Hepatic stellate cell (primary cell): ENCODE results near the gene TPSAB1.
"Not testable (repeated sequence)": the region's sequence is repeated elsewhere in the genome, so short reads cannot be mapped to it uniquely, and the experiment has no call there.

ENCODE experiments used
- DNase-seq: peaks from one replicate; pipeline ENCODE4 v3.0.0; 2011; ENCODE audit warnings: low spot score

The TPSAB1 gene

DNA sequence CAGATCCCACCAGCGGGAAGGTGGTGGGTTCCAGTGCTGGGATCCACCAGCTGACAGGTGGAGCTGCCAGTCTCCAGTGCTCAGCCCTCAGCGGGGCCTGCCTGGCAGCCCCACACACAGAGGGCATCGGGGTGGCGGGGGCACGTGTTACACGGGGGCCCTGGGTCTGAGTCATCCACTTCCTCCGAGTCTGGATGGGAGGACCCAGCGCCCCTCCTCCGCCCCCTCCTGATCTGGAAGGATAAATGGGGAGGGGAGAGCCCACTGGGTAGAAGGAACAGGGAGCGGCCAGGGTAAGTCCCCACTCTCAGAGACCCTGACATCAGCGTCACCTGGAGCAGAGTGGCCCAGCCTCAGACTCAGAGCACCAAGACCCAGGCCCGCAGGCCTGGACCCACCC is at the start of gene TPSAB1:
TPSAB1 (plus strand) TSS at position 270 of the 400 bp plus-strand sequence. CDS start 234 bp downstream, outside the sequence.
- DNase-seq, result not testable (repeated sequence)

DNA sequence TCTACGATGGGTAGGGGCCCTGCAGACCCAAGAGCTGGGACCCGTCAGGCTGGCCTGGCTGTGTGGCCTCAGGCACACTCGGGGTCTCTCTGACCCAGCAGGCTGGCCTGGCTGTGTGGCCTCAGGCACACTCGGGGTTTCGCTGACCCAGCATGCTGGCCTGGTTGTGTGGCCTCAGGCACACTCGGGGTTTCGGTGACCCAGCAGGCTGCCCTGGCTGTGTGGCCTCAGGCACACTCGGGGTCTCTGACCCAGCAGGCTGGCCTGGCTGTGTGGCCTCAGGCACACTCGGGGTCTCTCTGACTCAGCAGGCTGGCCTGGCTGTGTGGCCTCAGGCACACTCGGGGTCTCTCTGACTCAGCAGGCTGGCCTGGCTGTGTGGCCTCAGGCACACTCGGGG is 49.7 kb upstream of the TPSAB1 start:
- not testable (repeated sequence) for DNase-seq

DNA sequence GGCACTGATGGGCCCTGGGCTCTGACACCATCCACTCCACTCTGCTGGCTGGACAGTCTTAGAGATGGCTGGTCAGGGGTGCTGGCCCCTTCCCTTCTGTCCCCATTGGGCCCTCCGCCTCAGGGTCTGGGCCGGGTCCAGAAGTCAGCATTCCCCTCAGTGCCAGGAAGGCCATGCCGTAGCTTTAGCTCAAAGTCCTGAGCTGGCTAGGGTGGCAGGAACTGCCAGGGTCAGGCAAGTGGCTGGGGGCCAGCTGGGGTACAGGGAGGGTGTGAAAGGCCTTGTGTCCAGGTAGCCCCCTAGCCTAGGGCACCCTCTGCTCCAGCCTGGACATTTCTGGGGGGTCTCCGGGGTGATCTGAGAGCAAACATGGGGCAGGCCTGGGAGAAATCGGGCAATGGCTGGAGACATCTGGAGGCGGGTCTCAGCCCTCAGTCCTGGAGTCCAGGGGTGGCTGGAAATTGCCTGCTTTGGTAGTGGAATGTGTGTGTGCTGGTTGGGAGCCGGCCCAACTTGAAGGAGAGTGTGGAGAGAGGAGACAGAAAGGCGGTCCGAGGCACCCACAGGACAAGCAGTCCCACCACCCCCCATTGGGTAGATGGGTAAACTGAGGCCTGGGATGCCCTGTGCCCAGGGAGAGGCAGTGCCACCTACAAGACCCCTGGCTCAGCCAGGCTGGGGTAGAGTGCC is 48.0 kb upstream of the TPSAB1 start:
- DNase-seq, result no peak

DNA sequence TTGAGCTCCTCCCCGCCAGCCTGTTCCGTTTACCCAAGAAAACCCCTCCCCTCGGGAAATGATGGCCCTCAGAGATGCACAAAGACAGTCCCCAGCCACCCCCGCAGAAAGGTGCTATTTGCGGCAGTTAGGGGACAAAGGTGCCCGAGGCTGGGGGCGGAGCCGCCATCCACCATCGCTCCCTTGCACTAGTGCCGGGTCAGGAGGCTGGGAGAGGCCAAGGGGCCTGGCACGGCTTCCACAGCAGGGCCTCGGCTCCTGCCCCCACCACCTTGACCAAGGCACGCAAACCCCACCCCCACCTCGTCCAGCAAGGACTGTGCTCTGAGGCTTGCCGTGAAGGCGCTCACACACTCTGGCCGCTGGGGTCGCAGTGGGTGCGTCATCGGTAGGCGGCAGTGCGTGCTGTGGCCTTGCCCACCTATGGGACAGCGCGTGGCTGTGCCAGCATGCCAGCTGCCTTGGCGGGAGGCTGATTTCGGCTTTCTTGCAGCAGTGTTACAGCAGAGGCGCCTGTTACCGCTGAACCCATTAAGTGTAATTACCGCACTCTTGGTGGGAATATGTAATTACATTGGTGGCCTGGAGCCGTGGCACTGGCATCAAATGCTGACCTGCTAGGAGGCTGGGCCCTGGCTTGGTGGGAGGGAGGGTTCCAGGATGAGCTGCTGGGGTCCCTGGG is 47.2 kb upstream of the TPSAB1 start:
- DNase-seq, result no peak

DNA sequence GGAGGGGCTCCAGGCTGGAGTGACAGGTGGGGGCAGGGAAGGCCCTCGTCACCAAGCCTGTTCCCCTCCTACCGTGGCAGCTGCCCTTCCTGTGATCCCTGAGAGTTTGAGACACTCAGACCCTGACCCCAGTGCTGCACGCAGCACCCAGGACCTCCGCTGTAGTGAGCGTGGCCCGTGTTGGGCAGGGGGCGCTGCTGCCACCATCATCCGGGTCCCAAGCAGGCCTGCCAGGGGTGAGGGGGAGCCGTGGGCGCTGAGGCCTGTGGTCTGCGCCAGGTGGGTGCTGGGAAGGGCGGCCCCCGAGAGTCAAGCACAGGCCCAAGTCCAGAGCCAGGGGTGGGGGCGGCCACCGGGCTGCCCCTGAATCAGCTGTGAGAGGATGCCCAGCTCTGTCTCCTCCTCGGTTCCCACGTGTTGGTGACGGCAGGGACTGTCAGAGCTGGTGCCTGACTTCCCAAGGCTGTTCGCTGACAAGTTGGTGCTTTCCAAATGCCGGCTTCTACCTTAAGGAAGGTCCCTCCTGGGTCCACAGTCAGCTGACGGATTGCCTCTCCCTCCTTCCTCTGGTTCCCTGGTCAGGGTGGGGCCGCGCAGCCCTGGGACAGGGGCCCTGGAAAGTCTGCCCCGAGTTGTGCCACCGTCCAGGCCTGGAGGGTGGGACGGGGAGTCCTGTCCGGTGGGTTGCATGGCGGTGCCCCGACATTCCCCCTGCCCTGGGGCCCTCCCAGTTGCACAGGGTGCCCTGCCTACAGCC is 46.5 kb upstream of the TPSAB1 start:
- no peak for DNase-seq

DNA sequence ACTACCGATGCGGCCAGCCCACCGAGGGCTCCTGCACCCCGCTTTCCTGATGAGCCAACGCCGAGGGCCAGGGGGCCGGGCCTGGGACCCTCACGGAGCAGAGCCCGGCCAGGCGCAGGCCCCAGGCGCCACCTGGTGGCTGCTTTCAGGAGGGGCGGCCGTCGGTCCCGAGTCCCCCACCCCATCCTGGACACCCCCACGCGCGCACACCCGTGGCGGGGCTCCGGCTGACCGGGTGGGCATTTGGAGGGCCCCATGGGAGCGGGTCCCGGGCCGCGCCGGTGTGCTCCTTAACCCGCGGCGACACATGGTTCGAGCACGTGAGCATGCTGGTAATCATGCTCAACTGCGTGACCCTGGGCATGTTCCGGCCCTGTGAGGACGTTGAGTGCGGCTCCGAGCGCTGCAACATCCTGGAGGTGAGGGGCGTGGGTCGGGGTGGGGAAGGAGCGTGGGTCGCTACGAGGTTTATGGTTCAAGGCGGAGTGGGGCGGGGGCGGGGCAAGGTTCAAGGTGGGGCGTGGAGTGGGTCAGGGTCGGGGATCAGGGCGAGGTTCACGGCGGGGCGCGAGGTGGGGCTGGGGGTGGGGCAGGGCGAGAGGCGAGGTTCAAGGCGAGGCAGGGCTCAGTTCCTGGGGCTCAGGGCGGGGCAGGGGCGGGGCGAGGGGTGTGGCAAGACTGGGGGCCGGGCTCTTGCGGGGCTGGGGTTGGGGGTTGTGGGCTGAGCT is 45.7 kb upstream of the TPSAB1 start:
- peak; percentile 51 for DNase-seq

DNA sequence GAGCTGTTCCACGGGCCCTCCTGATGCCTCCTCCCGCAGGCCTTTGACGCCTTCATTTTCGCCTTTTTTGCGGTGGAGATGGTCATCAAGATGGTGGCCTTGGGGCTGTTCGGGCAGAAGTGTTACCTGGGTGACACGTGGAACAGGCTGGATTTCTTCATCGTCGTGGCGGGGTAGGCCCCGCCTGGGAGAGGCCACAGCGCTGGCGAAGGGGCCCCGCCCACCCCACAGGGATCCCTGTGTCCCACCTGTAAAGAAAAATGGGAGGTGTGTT is 45.2 kb upstream of the TPSAB1 start:
- no peak for DNase-seq

DNA sequence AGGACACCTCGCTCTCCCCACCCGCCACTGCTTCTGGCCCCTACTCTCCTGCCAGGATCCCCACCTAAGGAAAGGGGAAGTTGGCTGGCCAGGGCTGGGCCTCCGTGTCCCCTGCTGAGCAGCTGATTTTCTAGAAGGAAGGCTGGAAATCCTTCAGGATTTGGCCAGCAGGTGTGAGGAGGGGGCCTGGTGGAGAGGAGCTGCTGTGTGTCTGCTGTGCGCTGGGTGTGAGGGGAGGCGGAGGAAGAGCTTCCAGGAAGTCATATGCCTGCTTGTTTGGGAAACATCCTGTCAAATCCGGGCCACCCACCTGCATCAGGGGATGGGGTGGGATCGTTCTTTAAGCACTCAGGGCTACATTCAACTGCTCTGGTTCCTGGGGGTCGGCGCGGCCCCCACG is 44.0 kb upstream of the TPSAB1 start:
- no peak for DNase-seq

DNA sequence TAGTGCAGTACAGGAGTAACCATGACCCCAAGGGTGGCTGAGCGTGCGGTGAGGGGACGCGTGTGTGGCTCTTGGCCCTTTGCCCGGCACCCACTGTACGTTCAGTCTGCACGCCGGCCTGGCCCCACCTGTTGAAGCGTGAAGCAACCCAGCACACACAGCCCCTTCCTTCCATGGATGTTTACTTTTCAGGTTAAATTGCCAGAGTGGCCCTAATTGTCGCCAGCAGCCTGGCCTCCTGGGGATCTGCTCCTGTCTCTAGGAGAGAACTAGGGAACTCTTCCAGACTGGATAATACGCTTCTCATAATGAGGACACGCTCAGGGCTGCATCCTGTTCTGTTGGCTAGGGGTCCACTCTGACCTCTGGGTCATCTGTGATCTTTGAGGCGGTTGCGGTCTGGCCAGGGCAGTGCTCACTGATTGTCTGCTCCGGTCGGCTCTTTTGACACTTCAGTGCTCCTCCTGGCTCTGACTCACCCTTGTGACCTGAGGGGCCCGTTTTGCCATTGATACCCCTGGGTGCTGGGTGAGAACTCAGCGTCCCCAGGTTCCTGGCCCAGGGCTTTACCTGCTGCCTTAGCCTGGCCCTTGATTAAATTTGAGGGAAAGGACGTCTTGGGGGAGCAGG is 43.2 kb upstream of the TPSAB1 start:
- DNase-seq, result no peak

DNA sequence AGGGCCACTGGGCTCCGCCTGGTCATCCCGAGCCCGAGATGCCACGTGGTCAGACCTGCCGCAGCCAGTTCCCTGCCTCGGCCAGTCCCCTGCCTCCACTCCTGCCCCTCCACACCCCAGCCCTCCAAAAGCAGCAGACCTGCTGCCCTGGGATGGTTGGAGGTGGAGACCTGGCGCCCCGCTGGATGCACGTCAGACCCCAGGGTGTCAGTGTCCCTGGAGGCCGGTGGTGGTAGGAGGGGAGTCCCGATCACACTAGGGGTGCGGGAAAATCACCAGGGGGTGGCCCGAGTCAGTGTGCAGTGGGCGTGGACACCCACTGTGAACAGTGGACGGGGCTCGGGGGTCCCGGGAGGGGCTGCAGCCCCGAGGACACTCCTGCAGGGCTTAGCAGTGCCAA is 42.3 kb upstream of the TPSAB1 start:
- DNase-seq, result no peak

DNA sequence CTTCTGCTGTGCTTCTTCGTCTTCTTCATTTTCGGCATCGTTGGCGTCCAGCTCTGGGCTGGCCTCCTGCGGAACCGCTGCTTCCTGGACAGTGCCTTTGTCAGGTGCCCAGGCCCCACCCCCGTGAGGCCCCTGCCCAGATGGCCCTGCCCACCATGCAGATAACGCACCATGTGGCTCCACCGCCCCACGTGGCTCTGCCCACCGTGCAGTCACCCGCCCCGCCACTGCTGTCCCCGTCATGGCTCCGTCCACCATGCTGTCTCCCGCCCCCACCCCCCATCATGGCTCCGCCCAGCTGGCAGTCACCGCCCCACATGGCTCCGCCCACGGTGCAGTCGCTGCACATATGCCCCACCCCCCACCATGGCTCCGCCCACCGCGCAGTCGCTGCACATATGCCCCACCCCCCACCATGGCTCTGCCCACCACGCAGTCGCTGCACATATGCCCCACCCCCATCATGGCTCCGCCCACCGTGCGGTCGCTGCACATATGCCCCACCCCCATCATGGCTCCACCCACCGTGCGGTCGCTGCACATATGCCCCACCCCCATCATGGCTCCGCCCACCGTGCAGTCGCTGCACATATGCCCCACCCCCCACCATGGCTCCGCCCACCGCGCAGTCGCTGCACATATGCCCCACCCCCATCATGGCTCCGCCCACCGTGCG is 41.7 kb upstream of the TPSAB1 start:
- not testable (repeated sequence) for DNase-seq

DNA sequence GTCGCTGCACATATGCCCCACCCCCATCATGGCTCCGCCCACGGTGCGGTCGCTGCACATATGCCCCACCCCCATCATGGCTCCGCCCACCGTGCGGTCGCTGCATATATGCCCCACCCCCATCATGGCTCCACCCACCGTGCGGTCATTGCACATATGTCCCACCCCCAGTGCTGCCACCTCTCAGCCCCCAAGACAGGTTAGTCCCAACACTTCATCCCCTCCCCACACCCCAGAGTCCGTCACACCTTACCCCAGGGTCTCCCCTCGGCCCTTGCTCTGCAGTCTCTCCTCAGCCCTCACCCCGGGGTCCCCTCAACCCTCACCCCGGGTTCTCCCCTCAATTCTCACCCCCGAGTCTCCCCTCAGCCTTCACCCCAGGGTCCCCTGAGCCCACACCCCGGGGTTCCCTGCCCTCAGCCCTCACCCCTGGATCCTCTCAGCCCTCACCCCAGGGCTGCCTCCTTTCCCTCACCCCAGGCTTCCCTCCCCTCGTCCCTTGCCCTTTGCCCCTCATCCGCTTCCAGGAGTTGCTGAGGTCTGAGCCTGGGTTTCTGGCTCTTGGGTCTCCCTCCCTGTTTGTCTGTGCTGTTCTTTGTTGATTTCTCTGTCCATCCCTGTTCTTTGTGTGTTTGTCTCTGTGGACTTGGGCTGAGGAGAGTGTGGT is 41.0 kb upstream of the TPSAB1 start:
- no peak for DNase-seq

DNA sequence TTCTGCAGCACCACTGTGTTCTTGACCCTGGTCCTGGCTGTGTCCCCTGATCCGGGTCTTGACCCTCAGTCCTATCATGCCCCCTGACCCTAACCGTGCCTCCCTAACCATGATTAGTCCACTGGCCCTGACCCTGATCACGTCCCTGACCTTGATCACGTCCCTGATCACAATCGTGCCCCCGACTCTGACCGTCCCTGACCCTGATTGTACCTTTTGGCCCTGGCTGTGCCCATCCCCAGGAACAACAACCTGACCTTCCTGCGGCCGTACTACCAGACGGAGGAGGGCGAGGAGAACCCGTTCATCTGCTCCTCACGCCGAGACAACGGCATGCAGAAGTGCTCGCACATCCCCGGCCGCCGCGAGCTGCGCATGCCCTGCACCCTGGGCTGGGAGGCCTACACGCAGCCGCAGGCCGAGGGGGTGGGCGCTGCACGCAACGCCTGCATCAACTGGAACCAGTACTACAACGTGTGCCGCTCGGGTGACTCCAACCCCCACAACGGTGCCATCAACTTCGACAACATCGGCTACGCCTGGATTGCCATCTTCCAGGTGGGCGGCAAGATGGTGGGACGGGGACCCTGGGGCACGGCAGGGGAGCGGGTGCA is 40.4 kb upstream of the TPSAB1 start:
- no peak for DNase-seq

DNA sequence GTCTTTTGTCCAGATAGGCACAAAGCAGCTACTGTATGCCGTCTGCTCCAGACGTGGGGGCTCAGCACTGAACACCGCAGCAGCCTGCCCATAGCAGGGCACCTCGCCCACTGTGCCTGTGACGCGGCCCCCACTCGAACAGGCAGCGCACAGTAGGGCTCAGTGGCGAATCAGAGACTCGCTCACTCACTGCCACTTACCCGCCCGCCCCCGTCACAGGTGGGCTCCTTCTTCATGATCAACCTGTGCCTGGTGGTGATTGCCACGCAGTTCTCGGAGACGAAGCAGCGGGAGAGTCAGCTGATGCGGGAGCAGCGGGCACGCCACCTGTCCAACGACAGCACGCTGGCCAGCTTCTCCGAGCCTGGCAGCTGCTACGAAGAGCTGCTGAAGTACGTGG is 39.1 kb upstream of the TPSAB1 start:
- DNase-seq, result no peak

DNA sequence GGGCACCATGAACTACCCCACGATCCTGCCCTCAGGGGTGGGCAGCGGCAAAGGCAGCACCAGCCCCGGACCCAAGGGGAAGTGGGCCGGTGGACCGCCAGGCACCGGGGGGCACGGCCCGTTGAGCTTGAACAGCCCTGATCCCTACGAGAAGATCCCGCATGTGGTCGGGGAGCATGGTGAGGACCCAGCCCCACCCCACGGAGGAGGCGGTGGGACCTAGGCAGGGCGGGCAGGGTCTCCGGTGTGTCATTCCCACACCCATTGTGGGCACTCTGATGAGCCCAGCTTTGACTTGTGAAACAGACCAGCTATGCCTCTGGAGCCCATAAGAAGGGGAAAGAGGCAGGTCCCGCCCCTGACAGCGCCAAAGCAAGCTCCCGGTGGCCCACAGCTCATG is 38.2 kb upstream of the TPSAB1 start:
- no peak for DNase-seq

DNA sequence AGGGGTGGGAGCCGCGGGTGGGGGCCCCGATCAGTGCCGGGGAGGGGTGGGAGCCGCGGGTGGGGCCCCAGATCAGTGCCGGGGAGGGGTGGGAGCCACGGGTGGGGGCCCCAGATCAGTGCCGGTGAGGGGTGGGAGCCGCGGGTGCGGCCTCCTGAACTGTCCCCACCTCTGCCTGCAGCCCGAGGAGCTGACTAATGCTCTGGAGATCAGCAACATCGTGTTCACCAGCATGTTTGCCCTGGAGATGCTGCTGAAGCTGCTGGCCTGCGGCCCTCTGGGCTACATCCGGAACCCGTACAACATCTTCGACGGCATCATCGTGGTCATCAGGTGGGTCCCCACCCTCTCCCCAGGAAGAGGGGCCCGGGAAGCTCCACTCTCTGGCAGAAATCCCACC is 35.6 kb upstream of the TPSAB1 start:
- no peak for DNase-seq

DNA sequence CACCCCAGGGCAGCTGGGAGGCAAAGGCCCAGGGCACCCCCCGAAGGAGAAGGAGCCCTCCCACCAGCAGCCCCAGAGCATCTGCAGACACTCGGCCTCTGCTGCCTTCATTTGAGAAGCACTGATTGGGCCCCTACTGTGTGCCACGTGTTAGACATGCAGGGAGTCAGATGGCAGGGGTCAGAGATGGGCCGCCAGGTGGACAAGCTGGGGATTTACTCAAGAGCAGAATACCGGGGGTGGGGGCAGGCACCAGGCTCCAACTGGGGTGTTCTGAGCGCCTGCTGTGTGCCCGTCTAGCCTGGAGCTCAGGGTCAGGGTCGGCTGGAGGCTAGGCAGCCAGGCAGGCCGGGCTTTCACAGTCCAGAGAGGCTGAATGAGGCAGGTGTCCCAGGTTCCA is 34.2 kb upstream of the TPSAB1 start:
- no peak for DNase-seq

DNA sequence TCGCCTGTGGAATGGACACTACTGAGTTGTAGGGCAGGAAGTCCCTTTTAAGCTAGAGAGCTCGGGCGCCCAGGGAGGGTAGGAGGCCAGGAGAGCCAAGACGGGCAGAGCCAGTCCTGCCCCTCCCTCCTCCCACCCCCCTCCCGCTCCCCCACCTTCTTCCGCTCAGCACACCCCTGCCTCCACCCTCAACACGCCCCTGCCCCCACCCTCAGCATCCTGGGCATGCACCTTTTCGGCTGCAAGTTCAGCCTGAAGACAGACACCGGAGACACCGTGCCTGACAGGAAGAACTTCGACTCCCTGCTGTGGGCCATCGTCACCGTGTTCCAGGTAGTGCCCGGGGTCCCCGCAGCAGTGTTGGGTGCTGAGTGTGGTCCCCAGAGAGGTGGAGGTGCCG is 33.7 kb upstream of the TPSAB1 start:
- DNase-seq, result no peak

DNA sequence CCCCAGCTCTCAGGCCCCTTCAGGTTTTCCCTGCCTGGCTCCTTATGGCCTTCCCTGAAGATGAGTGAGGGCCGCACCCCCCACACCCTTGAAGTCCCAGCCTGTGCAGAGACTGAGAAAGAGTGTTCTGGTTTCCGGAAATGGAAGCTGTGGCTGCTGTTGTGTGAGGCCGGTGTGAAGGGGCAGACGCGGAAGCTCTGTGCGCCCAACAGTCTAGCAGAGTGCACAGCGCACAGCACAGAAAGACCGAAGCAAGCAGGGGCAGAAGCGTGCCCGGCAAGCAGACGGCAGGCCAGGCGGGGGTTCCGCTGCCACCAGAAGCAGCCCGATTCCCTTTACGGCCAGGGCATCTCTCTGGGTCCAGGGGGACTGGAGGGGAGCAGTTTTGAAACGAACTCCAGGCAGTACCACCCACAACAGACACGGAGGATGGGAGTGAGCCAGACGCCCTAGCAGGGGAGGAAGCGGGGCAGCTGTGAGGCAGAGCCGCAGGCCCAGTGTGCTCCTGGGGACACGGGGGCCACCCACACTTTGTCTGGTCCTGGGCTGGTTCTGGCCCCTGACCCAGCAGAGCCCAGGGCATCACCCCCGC is 32.2 kb upstream of the TPSAB1 start:
- no peak for DNase-seq

DNA sequence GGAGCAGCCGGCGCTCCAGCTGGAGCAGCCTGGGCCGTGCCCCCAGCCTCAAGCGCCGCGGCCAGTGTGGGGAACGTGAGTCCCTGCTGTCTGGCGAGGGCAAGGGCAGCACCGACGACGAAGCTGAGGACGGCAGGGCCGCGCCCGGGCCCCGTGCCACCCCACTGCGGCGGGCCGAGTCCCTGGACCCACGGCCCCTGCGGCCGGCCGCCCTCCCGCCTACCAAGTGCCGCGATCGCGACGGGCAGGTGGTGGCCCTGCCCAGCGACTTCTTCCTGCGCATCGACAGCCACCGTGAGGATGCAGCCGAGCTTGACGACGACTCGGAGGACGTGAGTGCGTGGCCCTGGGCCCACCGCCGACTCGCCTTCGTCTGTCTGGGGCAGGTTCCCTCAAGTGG is 31.4 kb upstream of the TPSAB1 start:
- DNase-seq, result no peak
